HepG2 (cell line): ENCODE results near the gene OSBP. TPM values are rescaled to one million over a fixed set of nuclear protein-coding genes. Genes with fewer than 3 reads are reported as not detected.
A peak's percentile ranks its signal among the peaks of the same experiment; 100 is the strongest.

ENCODE experiments used
- HDAC1 ChIP-seq: sonication (generic); formaldehyde crosslinking; IDR thresholded peaks from 2 replicates; pipeline ENCODE4 v1.5.1; 2020; ENCODE audit warnings: mild to moderate bottlenecking, missing genetic modification reagents
- KDM4B ChIP-seq: sonication (generic); formaldehyde crosslinking; IDR thresholded peaks from 2 replicates; pipeline ENCODE4 v1.4.0; 2020; ENCODE audit warnings: missing genetic modification reagents
- MED8 ChIP-seq: sonication (generic); formaldehyde crosslinking; IDR thresholded peaks from 2 replicates; pipeline ENCODE4 v1.8.1; 2023; ENCODE audit warnings: mild to moderate bottlenecking, missing genetic modification reagents; ENCODE audit not compliant: insufficient replicate concordance
- PCBP2 ChIP-seq: fragments of 200-400 bp; formaldehyde crosslinking; optimal IDR thresholded peaks from 2 replicates; pipeline ENCODE3; 2018; ENCODE audit warnings: low read length, low read depth; ENCODE audit not compliant: poor library complexity, severe bottlenecking
- PHF21A ChIP-seq: sonication (generic); formaldehyde crosslinking; IDR thresholded peaks from 2 replicates; pipeline ENCODE4 v1.5.0; 2020; ENCODE audit warnings: mild to moderate bottlenecking, missing genetic modification reagents
- SNAPC4 ChIP-seq: sonication (generic); formaldehyde crosslinking; IDR thresholded peaks from 2 replicates; pipeline ENCODE4 v1.4.0; 2020; ENCODE audit warnings: mild to moderate bottlenecking, missing genetic modification reagents
- ZFP90 ChIP-seq: sonication (generic); formaldehyde crosslinking; IDR thresholded peaks from 2 replicates; pipeline ENCODE4 v1.8.0; 2022; ENCODE audit warnings: missing genetic modification reagents, mild to moderate bottlenecking, inconsistent platforms, borderline replicate concordance
- ZNF276 ChIP-seq: sonication (generic); formaldehyde crosslinking; IDR thresholded peaks from 2 replicates; pipeline ENCODE4 v1.4.0; 2020; ENCODE audit warnings: mild to moderate bottlenecking, low read depth, missing genetic modification reagents
- ZNF343 ChIP-seq: sonication (generic); formaldehyde crosslinking; IDR thresholded peaks from 2 replicates; pipeline ENCODE4 v1.4.0; 2020; ENCODE audit warnings: mild to moderate bottlenecking, missing genetic modification reagents
- ZNF576 ChIP-seq: sonication (generic); formaldehyde crosslinking; IDR thresholded peaks from 2 replicates; pipeline ENCODE4 v1.4.0; 2020; ENCODE audit warnings: mild to moderate bottlenecking, missing genetic modification reagents
- polyA plus RNA-seq, 8 experiments: library from polyadenylated mRNA; depleted of rRNA in 3 of 8; stranded (reverse) in 7 of 8; unstranded in 1 of 8; fragments of >200 nt; fragmentation: Illumina TruSeq in 4 of 8; extraction: Trizol in 4 of 8; gene quantifications; 2 replicates each; pipeline versions ENCODE4 v1.2.1 to v1.2.3, GENCODE V29; 2011 to 2016; ENCODE audit warnings: low read depth in 4 of 8, missing spikeins in 1 of 8, mixed read lengths in 1 of 8; ENCODE audit not compliant: insufficient read depth in 1 of 8
- total RNA-seq, 5 experiments: library from RNA; depleted of rRNA; stranded (reverse); fragments of >200 nt; fragmentation: Illumina TruSeq; extraction: Trizol; gene quantifications; 2 replicates each; pipeline ENCODE4 v1.2.3, GENCODE V29; 2016; ENCODE audit warnings: low read depth in 1 of 5
- TF ChIP-seq, protein P1 (sequence below): sonication (generic); formaldehyde crosslinking; IDR thresholded peaks from 2 replicates; pipeline ENCODE4 v1.4.0; 2020; ENCODE audit warnings: mild to moderate bottlenecking, missing genetic modification reagents, borderline replicate concordance
- TF ChIP-seq, protein P2 (sequence below): sonication (generic); formaldehyde crosslinking; IDR thresholded peaks from 2 replicates; pipeline ENCODE4 v1.8.1; 2023; ENCODE audit warnings: mild to moderate bottlenecking, missing genetic modification reagents
- TF ChIP-seq, protein P3 (sequence below): sonication (generic); formaldehyde crosslinking; IDR thresholded peaks from 2 replicates; pipeline ENCODE4 v1.5.0; 2020; ENCODE audit warnings: mild to moderate bottlenecking, missing genetic modification reagents, borderline replicate concordance

OSBP gene
- total and polyA plus RNA-seq, 2 of the 13 experiments (the other 11 are each of a cell fraction or from before 2014, with no cell fraction given), result 12.1 to 13.5 TPM

DNA sequence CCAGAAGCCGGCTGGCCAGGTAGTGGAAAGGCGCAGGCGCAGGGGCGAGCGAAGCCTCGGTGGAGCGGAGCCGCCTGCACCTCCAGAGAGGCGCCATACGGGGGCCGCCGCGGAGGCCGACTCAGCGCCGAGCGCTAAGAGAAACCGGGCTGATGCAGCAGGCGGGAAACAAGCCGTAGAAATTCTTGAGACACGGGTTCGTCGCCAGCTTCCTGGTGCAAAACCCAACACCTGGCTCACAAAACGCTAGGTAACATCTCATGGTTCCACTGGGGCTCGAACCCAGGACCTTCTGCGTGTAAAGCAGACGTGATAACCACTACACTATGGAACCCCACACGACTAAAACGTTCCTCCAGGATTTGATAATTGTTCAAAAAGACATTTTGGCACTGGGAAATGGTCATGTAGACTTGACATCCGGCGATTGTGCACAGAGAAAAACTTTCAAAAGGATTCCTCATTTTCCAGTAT, 65.2 kb downstream of the OSBP start (continued):
- TF ChIP-seq SNAPC4 (CRISPR knock-in tag) (no peak; the same call in none of the 2 replicates), MED8 (CRISPR knock-in tag) (no peak), PHF21A (CRISPR knock-in tag) (peak; percentile 89), ZNF576 (CRISPR knock-in tag) (no peak), ZNF343 (CRISPR knock-in tag) (no peak; the same call in 1 of the 2 replicates), ZNF276 (CRISPR knock-in tag) (0 out of 2 replicates have a peak, but pooled peaks have one; percentile 82), ZFP90 (CRISPR knock-in tag) (peak; percentile 17; the same call in 1 of the 2 replicates), PCBP2 (no peak), KDM4B (CRISPR knock-in tag) (no peak; the same call in 1 of the 2 replicates), HDAC1 (CRISPR knock-in tag) (peak; percentile 63)
- TF ChIP-seq, protein P1, sequence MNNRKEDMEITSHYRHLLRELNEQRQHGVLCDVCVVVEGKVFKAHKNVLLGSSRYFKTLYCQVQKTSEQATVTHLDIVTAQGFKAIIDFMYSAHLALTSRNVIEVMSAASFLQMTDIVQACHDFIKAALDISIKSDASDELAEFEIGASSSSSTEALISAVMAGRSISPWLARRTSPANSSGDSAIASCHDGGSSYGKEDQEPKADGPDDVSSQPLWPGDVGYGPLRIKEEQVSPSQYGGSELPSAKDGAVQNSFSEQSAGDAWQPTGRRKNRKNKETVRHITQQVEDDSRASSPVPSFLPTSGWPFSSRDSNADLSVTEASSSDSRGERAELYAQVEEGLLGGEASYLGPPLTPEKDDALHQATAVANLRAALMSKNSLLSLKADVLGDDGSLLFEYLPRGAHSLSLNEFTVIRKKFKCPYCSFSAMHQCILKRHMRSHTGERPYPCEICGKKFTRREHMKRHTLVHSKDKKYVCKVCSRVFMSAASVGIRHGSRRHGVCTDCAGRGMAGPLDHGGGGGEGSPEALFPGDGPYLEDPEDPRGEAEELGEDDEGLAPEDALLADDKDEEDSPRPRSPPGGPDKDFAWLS, result no peak
- TF ChIP-seq, protein P2, sequence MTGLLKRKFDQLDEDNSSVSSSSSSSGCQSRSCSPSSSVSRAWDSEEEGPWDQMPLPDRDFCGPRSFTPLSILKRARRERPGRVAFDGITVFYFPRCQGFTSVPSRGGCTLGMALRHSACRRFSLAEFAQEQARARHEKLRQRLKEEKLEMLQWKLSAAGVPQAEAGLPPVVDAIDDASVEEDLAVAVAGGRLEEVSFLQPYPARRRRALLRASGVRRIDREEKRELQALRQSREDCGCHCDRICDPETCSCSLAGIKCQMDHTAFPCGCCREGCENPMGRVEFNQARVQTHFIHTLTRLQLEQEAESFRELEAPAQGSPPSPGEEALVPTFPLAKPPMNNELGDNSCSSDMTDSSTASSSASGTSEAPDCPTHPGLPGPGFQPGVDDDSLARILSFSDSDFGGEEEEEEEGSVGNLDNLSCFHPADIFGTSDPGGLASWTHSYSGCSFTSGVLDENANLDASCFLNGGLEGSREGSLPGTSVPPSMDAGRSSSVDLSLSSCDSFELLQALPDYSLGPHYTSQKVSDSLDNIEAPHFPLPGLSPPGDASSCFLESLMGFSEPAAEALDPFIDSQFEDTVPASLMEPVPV, result peak; percentile 39; the same call in 1 of the 2 replicates
- TF ChIP-seq, protein P3, sequence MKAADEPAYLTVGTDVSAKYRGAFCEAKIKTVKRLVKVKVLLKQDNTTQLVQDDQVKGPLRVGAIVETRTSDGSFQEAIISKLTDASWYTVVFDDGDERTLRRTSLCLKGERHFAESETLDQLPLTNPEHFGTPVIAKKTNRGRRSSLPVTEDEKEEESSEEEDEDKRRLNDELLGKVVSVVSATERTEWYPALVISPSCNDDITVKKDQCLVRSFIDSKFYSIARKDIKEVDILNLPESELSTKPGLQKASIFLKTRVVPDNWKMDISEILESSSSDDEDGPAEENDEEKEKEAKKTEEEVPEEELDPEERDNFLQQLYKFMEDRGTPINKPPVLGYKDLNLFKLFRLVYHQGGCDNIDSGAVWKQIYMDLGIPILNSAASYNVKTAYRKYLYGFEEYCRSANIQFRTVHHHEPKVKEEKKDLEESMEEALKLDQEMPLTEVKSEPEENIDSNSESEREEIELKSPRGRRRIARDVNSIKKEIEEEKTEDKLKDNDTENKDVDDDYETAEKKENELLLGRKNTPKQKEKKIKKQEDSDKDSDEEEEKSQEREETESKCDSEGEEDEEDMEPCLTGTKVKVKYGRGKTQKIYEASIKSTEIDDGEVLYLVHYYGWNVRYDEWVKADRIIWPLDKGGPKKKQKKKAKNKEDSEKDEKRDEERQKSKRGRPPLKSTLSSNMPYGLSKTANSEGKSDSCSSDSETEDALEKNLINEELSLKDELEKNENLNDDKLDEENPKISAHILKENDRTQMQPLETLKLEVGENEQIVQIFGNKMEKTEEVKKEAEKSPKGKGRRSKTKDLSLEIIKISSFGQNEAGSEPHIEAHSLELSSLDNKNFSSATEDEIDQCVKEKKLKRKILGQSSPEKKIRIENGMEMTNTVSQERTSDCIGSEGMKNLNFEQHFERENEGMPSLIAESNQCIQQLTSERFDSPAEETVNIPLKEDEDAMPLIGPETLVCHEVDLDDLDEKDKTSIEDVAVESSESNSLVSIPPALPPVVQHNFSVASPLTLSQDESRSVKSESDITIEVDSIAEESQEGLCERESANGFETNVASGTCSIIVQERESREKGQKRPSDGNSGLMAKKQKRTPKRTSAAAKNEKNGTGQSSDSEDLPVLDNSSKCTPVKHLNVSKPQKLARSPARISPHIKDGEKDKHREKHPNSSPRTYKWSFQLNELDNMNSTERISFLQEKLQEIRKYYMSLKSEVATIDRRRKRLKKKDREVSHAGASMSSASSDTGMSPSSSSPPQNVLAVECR (CRISPR knock-in tag), result peak; percentile 71; the same call in 1 of the 2 replicates
